Breast epithelium (tissue), 4 donors: Measurements from ENCODE around the gene POLR3G. TPM values are rescaled to one million over a fixed set of nuclear protein-coding genes. Genes with fewer than 3 reads are reported as not detected.
A peak's percentile ranks its signal among the peaks of the same experiment; 100 is the strongest.

ENCODE experiments used
- DNase-seq, 2 donors: peaks; one replicate each; pipeline ENCODE4 v3.0.0-alpha.2; 2019; ENCODE audit warnings: low spot score in 2 of 2
- H3K27ac ChIP-seq, 2 donors: fragments of 200-600 bp; sonication (generic) in 1 of 2; one replicate each; pipeline ENCODE4 v1.5.1; 2016 to 2019; ENCODE audit warnings: mild to moderate bottlenecking in 1 of 2
- H3K27me3 ChIP-seq, 2 donors: fragments of 200-600 bp; sonication (generic) in 1 of 2; one replicate each; pipeline versions ENCODE4 v1.5.1 to v1.6.0; 2017 to 2019; ENCODE audit warnings: control low read depth in 1 of 2, mild to moderate bottlenecking in 1 of 2
- H3K36me3 ChIP-seq: fragments of 200-600 bp; one replicate; pipeline ENCODE4 v1.5.1; 2019
- H3K4me1 ChIP-seq, 2 donors: fragments of 200-600 bp; sonication (generic); one replicate each; pipeline ENCODE4 v1.5.1; 2016 to 2019; ENCODE audit warnings: control low read depth in 1 of 2
- H3K4me3 ChIP-seq, 3 donors: fragments of 200-600 bp; sonication (generic); 1 replicate in 2 of 3; 2 replicates in 1 of 3; pipeline ENCODE4 v1.5.1; 2016 to 2019; ENCODE audit warnings: mild to moderate bottlenecking in 3 of 3, moderate library complexity in 2 of 3
- H3K9me3 ChIP-seq, 2 donors: fragments of 200-600 bp; sonication (generic) in 1 of 2; one replicate each; pipeline ENCODE4 v1.5.1; 2016 to 2019; ENCODE audit warnings: control low read depth in 1 of 2
- CTCF ChIP-seq, 3 donors: fragments of 450-650 bp; IDR thresholded peaks; one replicate each; pipeline ENCODE4 v1.5.1; 2016 to 2017; ENCODE audit warnings: antibody characterized with exemption in 3 of 3, mild to moderate bottlenecking in 3 of 3, moderate library complexity in 3 of 3
- POLR2A ChIP-seq: fragments of 450-650 bp; IDR thresholded peaks from one replicate; pipeline ENCODE4 v1.6.1; 2016; ENCODE audit warnings: antibody characterized with exemption, mild to moderate bottlenecking, moderate library complexity
- POLR2AphosphoS5 ChIP-seq, 3 donors: sonication (generic); formaldehyde crosslinking; IDR thresholded peaks; one replicate each; pipeline ENCODE4 v1.6.1; 2017; ENCODE audit warnings: antibody characterized with exemption in 3 of 3
- intact Hi-C: fragments of 100-400 bp; cut with DNase I; formaldehyde crosslinking; loops from one replicate; pipeline ENCODE4 v1.15.1; 2023; ENCODE audit warnings: low total_unique reads
- total RNA-seq, 3 donors: library from RNA; depleted of rRNA; stranded (reverse); fragments of >200 nt; gene quantifications; one replicate each; pipeline ENCODE4 v1.1.0, GENCODE V29; 2016

Gene POLR3G
- total RNA-seq, 3 donors from 2014 or later, result 2.0 to 4.8 (median 2.4) TPM

- no peaks in the 10 kb centered on the region for H3K27me3 ChIP-seq
- H3K27ac ChIP-seq, result no peak overlapping the region
- TF ChIP-seq POLR2AphosphoS5 (IDR thresholded peaks at IDR 0.05) (no peak), CTCF (IDR thresholded peaks at IDR 0.05) (no peak), POLR2A (no peak)
- H3K4me1 ChIP-seq, result no peaks in the 10 kb centered on the region
- intact Hi-C loops, result no loop called here
- no peaks in the 10 kb centered on the region for H3K9me3 ChIP-seq
- peak overlapping the region in 2 of 3 donors; percentile 60 to 71 for H3K4me3 ChIP-seq
- no peaks in the 10 kb centered on the region for H3K36me3 ChIP-seq
- no peak for DNase-seq
These were observed 844 bp downstream of the POLR3G start for GRCh38 chr5:90475436-90475980.

GRCh38 chr5:90476391-90476790 is 1.7 kb downstream of the POLR3G start:
- intact Hi-C loops, result no loop called here
- TF ChIP-seq POLR2A, result no peak
- TF ChIP-seq POLR2AphosphoS5 (IDR thresholded peaks at IDR 0.05), result no peak
- no peak for TF ChIP-seq CTCF (IDR thresholded peaks at IDR 0.05)
- H3K4me3 ChIP-seq, result no peak overlapping the region
- H3K27ac ChIP-seq, result peak overlapping the region; percentile 10 to 29
- no peaks in the 10 kb centered on the region for H3K4me1 ChIP-seq
- no peaks in the 10 kb centered on the region for H3K27me3 ChIP-seq
- H3K9me3 ChIP-seq, result no peaks in the 10 kb centered on the region
- DNase-seq, result no peak
- H3K36me3 ChIP-seq, result no peaks in the 10 kb centered on the region

- Histone ChIP-seq H3K27me3 (no peaks in the 10 kb centered on the region), H3K4me1 (no peaks in the 10 kb centered on the region), H3K4me3 (peak overlapping the region in 2 of 3 donors; percentile 41 to 58), H3K36me3 (no peaks in the 10 kb centered on the region), H3K27ac (peak overlapping the region; percentile 75 to 84), H3K9me3 (no peaks in the 10 kb centered on the region)
- TF ChIP-seq CTCF (IDR thresholded peaks at IDR 0.05) (no peak), POLR2AphosphoS5 (IDR thresholded peaks at IDR 0.05) (no peak), POLR2A (no peak)
- DNase-seq, result no peak
- intact Hi-C loops, result no loop called here
These were observed 2.4 kb downstream of the POLR3G start for GRCh38 chr5:90477073-90477472.

- TF ChIP-seq POLR2A (no peak), CTCF (IDR thresholded peaks at IDR 0.05) (no peak), POLR2AphosphoS5 (IDR thresholded peaks at IDR 0.05) (no peak)
- H3K4me1 ChIP-seq, result no peaks in the 10 kb centered on the region
- no peak for DNase-seq
- H3K36me3 ChIP-seq, result no peaks in the 10 kb centered on the region
- intact Hi-C loops, result no loop called here
- H3K27me3 ChIP-seq, result no peaks in the 10 kb centered on the region
- peak overlapping the region; percentile 75 to 84 for H3K27ac ChIP-seq
- H3K4me3 ChIP-seq, result peak overlapping the region; percentile 2 to 58 (median 41)
- H3K9me3 ChIP-seq, result no peaks in the 10 kb centered on the region
These were observed 3.1 kb downstream of the POLR3G start for GRCh38 chr5:90477621-90478215.

GRCh38 chr5:90479611-90480385 is 5.1 kb downstream of the POLR3G start:
- Histone ChIP-seq H3K27ac (no peak overlapping the region), H3K27me3 (no peaks in the 10 kb centered on the region), H3K4me1 (no peaks in the 10 kb centered on the region), H3K36me3 (no peaks in the 10 kb centered on the region), H3K4me3 (no peak overlapping the region), H3K9me3 (no peaks in the 10 kb centered on the region)
- no peak for DNase-seq
- intact Hi-C loops, result no loop called here
- no peak for TF ChIP-seq CTCF (IDR thresholded peaks at IDR 0.05)
- no peak for TF ChIP-seq POLR2A
- no peak for TF ChIP-seq POLR2AphosphoS5 (IDR thresholded peaks at IDR 0.05)
